Inflammatory macrophage treated with lipopolysaccharide for 1 hour (primary cell): ENCODE measurements around the gene AGFG1.
A peak's percentile ranks its signal among the peaks of the same experiment; 100 is the strongest.
"Not testable (repeated sequence)": the region's sequence is repeated elsewhere in the genome, so short reads cannot be mapped to it uniquely, and the experiment has no call there.

Experiments used
- DNase-seq, 2 donors: peaks; one replicate each; pipeline ENCODE4 v3.0.0-alpha.2; 2020 to 2022

AGFG1 gene

DNA sequence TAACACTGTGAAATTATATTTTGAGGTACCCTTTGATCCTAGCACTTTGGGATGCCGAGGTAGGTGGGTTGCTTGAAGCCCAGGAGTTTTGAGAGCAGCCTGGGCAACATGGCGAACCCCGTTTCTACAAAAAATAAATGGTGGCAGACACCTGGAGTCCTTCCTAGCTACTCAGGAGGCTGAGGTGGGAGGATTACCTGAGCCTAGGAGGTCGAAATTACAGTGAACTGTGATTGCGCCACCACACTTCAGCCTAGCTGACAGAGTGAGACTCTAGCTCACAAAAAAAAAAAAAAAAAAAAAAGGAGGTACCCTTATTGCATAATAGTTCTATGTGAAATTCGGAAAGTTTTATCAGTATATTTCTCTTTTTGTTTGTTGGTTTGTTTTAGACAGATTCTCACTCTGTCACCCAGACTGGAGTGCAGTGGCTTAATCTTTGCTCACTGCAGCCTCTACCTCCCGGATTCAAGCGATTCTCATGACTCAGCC is 67.6 kb downstream of the AGFG1 start:
- no peak for DNase-seq

- DNase-seq, result not testable (repeated sequence)
Measured at GRCh38 chr2:227540352-227540751, 68.4 kb downstream of the AGFG1 start.

DNA sequence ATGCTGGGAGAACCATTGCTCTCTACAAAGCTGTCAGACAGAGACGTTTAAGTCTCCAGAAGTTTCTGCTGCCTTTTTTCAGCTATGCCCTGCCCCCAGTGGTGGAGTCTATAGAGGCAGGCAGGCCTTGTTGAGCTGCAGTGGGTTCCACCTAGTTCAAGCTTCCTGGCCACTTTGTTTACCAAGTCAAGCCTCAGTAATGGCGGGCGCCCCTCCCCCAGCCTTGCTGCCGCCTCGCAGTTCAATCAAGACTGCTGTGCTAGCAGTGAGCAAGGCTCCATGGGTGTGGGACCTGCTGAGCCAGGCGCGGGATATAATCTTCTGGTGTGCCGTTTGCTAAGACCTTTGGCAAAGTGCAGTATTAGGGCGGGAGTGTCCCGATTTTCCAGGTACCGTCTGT is 74.0 kb downstream of the AGFG1 start:
- peak in 1 of 2 donors; percentile 15 for DNase-seq

- DNase-seq, result no peak
Measured at GRCh38 chr2:227551836-227552235, 79.9 kb downstream of the AGFG1 start.

GRCh38 chr2:227562581-227562980 is 90.6 kb downstream of the AGFG1 start:
- DNase-seq, result no peak

GRCh38 chr2:227565080-227565479 is 93.1 kb downstream of the AGFG1 start:
- no peak for DNase-seq

- no peak for DNase-seq
Measured at GRCh38 chr2:227566012-227566411, 94.1 kb downstream of the AGFG1 start.

DNA sequence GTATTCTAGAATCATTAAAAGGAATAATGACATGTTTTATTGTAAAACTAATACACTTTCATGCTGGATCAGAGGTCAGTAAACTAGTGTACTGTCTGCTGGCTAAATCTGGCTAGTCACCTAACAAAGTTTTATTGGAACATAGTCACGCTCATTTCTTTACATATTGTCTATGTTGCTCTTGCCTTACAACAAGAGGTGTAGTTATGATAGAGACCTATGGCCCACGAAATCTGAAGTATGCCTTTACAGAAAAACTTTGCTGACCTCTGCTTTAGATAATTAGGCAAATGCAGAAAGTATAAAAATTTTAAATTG is 96.9 kb downstream of the AGFG1 start:
- no peak for DNase-seq

DNA sequence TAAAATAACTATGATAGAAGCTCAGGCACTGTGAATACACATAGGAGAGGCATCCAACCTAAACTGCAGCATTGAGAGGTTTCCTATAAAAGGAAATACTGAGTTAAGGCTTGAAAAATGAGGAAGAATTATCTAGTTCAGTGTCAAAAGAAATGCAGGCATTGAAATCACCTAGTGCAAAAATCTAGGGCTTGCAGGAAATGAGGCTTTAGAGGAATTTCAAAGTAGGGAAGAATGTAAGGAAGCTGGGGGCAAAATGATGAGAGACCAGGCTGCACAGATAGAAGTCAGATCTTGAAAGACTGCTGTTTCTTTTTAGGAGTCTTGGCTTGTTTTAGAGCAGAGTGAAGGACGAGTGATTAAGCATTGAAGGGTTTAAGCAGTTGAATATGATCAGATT is 98.7 kb downstream of the AGFG1 start:
- DNase-seq, result no peak

GRCh38 chr2:227576110-227576509 is 104.2 kb downstream of the AGFG1 start:
- no peak for DNase-seq

DNA sequence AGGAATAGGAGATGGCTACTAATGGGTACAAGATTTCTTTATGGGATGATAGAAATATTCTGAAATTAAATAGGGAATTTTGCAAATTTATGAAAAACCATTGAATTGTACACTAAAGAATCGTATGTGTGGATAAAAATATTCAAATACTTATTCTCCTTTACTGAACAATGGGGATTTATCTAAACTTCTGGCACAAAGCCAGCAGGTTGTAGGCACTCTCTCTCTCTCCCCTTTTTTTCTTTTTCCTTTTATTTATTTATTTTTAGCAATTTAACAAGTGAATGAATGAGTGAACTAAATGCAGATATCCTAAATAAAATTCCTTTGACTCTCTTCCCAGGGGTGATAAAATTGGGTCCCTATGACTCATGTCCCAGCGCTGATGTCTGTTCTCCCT is 104.9 kb downstream of the AGFG1 start:
- no peak for DNase-seq

DNA sequence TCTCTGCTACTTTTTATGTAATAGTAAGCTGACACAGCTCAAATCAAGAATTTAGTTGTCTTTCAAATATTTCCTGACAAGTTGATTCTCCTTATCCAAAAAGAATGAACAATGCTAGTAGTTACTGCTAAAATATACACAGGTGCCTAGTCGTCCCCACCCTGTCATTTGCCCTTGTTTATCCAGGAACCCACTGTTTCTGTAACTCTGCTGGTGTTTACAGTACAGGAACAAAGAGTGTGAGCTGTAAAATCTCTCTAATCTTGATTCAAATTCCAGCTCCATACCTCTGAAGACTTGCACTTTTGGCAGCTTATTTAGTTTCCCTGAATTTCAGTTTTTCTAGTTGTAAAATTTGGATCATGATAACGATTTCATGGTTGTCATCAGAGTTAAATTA is 105.6 kb downstream of the AGFG1 start:
- no peak for DNase-seq

- no peak for DNase-seq
Measured at GRCh38 chr2:227578642-227579041, 106.7 kb downstream of the AGFG1 start.

- no peak for DNase-seq
Measured at GRCh38 chr2:227579791-227580190, 107.8 kb downstream of the AGFG1 start.

GRCh38 chr2:227582369-227582768 is 110.4 kb downstream of the AGFG1 start:
- DNase-seq, result no peak

DNA sequence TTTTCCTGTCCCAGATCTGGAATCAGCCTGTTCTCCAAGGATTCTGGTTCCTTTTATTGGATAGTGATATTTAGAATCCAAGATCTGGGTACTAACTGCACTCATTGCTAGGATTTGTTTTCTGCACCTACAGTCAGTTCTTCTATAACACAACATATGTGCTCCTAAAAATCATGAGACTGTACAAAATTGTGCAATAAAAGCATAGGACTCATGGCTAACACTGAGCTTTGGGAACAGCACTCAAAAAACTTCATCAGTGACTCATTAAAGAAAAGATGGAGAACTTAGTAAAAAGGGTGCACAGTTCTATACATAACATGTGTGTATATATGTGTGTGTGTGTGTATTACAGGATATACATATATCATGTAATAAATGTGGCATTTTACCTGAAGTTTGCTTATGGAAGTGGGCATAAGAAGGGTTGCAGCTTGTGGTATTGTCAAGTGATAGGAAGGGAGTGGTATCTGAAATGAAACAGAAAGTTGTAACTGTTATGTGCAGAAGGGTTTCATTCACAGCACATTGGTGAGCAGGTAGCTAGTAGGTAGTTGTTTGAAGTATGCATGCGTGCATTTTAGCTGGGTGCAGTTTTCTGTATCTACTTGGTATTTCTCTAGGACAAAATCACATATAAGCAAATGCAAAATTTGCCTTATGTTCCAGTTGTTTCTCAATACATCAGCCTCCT is 120.9 kb downstream of the AGFG1 start:
- DNase-seq, result peak in 1 of 2 donors; percentile 43

GRCh38 chr2:227595797-227596196 is 123.8 kb downstream of the AGFG1 start:
- no peak for DNase-seq

DNA sequence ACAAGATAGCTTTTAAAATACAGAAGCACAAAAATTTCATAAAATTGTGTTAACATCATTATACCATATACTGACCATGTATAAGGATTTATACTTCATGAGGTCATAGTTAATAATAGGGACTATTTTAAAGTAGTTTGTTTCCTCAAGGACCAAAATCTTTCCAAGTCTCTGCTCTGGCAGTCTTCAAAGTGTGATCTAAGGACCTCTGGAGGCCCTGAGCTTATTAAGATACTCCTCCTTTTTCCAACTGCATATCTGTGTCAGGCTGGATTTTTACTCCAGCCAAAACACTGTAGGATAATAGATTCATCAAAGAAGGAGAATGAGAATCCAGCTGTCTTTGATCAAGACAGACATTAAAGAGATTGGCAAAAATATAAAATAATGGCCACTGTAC is 125.1 kb downstream of the AGFG1 start:
- DNase-seq, result no peak

DNA sequence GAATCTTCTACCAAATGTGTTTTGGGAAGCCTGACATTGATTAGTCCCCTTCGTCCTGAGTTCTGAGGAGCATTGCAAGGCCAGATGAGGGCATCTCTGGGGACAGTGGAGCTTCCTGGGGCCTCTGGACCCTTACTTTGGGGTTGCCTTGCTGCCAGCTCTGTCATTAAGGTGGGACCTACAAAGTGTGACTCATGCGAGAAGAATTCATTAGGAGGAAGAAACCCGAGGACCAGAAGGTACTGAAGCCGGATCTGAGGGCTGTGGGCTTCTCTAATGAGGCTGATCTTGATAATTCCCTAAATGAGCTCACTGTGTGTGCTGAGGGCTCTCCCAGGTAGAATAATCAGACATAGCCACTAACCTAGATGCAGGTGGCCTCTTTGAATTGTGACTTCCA is 126.0 kb downstream of the AGFG1 start:
- no peak for DNase-seq

DNA sequence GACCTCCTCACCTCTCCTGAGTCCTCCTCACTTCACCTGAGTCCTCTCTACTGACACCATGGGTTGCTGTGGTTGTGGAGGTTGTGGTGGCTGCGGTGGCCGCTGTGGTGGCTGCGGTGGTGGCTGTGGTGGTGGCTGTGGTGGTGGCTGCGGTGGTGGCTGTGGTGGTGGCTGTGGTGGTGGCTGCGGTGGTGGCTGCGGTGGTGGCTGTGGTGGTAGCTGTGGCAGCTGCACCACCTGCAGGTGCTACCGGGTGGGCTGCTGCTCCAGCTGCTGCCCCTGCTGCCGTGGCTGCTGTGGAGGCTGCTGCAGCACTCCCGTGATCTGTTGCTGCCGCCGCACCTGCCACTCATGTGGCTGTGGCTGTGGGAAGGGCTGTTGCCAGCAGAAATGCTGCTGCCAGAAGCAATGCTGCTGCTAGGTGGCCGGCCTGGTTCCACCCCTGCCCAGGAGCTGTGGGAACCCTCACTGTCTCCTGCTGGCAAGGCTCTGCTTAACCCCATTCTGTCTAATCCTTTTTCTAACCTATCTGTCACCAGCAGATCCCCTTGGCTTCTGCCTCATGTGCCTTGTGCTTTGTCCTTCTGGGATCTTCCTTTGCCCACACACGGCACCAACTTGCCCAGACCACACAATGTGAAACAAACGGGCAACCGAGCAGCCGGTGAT is 127.0 kb downstream of the AGFG1 start, which contains the start of gene SCYGR2:
Gene SCYGR2, plus strand, starts transcription at position 59 of the 669 bp plus-strand sequence. Its CDS starts 0 bp downstream, at position 59.
- not testable (repeated sequence) for DNase-seq

DNA sequence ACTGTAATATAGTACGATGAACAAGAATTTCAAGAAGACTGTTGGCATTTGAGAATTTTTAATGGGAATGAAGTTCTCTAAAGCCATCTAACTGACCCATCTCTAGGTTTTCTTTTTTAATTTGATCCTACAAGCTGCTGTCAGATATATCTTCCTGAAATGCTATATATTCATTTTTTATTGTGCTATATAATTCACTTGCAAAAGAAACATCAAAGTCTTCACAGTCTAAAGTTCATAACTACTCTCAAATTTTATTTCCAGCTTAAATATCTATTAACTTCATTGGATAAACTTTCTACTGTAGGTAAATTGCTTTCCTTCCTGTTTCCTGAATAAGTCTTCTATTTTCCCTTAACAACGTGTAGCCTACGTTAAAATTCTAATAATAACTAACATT is 130.4 kb downstream of the AGFG1 start:
- no peak for DNase-seq

GRCh38 chr2:227606476-227606875 is 134.5 kb downstream of the AGFG1 start:
- DNase-seq, result no peak

DNA sequence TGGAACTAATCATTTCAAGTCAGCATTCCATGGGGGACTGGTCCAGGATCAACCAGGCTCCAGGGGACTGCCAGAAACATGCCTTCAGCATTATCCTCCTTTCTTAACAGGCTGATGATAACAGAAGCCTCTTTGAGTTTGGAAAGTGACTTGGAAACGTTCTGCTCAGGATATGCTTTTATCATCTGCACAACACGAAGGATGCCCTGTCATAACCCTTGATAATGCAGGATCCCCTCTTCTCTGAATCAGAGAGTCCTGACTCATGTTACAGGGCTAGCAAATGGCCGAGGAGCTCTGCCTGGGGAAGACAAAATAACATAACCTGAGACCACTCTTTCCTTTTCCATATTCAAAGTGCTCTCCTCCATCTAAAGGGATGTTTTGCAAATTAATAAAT is 136.0 kb downstream of the AGFG1 start:
- no peak for DNase-seq

- DNase-seq, result peak; percentile 86 to 87
Measured at GRCh38 chr2:227608561-227609338, 136.8 kb downstream of the AGFG1 start.
